Breast epithelium (tissue), 3 donors: ENCODE measurements around the gene KIF21B.

Experiments
- POLR2A ChIP-seq: fragments of 450-650 bp; IDR thresholded peaks from one replicate; pipeline ENCODE4 v1.6.1; 2016; ENCODE audit warnings: antibody characterized with exemption, mild to moderate bottlenecking, moderate library complexity
- TF ChIP-seq, protein P1 (sequence below), 3 donors: fragments of 450-650 bp; IDR thresholded peaks; one replicate each; pipeline ENCODE4 v1.5.1; 2016 to 2017; ENCODE audit warnings: antibody characterized with exemption in 3 of 3, mild to moderate bottlenecking in 3 of 3, moderate library complexity in 3 of 3

DNA sequence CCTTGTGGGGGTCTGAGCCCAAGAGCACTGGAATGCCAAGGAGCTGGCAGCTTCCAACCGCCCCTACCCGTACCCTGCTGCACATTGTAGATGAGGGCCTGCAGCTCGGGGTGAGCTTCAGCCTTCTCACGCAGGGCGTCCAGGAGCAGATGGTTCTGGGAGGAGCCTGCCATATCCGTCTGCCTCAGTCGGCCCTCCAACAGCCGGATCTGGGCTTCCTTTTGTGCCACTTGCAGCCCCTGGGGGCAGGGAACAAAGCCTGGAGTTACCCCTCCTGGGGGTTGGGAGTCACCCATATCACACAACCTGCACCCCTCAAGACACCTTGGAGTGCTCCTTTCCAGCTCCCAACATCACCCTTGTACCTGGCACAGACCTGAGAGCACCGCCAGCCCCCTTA is 34.8 kb downstream of the KIF21B start:
- TF ChIP-seq, protein P1, sequence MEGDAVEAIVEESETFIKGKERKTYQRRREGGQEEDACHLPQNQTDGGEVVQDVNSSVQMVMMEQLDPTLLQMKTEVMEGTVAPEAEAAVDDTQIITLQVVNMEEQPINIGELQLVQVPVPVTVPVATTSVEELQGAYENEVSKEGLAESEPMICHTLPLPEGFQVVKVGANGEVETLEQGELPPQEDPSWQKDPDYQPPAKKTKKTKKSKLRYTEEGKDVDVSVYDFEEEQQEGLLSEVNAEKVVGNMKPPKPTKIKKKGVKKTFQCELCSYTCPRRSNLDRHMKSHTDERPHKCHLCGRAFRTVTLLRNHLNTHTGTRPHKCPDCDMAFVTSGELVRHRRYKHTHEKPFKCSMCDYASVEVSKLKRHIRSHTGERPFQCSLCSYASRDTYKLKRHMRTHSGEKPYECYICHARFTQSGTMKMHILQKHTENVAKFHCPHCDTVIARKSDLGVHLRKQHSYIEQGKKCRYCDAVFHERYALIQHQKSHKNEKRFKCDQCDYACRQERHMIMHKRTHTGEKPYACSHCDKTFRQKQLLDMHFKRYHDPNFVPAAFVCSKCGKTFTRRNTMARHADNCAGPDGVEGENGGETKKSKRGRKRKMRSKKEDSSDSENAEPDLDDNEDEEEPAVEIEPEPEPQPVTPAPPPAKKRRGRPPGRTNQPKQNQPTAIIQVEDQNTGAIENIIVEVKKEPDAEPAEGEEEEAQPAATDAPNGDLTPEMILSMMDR (IDR thresholded peaks at IDR 0.05): no peak
- no peak for TF ChIP-seq POLR2A
